B cell (primary cell): ENCODE data around the gene SERPINC1. TPM values are rescaled to one million over a fixed set of nuclear protein-coding genes. Genes with fewer than 3 reads are reported as not detected.

Source experiments
- ATAC-seq: fragments of 200-7000 bp; cut with Tn5 transposase; one replicate; pipeline ENCODE4 v1.10.0; 2021; ENCODE audit warnings: low read depth, mild to moderate bottlenecking, moderate number of reproducible peaks, moderate library complexity
- CTCF ChIA-PET: fragments of 350-600 bp; sonication (Branson Sonifier 250); formaldehyde crosslinking; loops from one replicate; lab custom pipeline; 2021; ENCODE audit warnings: antibody characterized with exemption, inconsistent platforms; lab: Charles Lee
- POLR2A ChIA-PET: fragments of 350-600 bp; sonication (Branson Sonifier 250); formaldehyde crosslinking; loops from one replicate; lab custom pipeline; 2021; ENCODE audit warnings: antibody characterized with exemption; lab: Charles Lee
- DNase-seq: peaks from one replicate; pipeline ENCODE4 v3.0.0; 2013
- H2AFZ ChIP-seq: 2 replicates; pipeline ENCODE4 v1.6.1; 2012; ENCODE audit warnings: mild to moderate bottlenecking, low read depth, low read length; ENCODE audit not compliant: insufficient read depth, poor library complexity, severe bottlenecking
- H3K27ac ChIP-seq, 2 donors: 1 replicate in 1 of 2; 2 replicates in 1 of 2; pipeline ENCODE4 v1.5.1; 2012 to 2013; ENCODE audit warnings: low read length in 2 of 2, mild to moderate bottlenecking in 2 of 2, moderate library complexity in 1 of 2
- H3K27me3 ChIP-seq, 4 experiments: fragments of 200-600 bp in 1 of 4; sonication (generic) in 1 of 4; replicated peaks in 1 of 4; 1 replicate in 2 of 4; 2 replicates in 2 of 4; pipeline versions ENCODE4 v1.6.1 to v1.7.0; 2013 to 2016; ENCODE audit warnings: low read length in 3 of 4, mild to moderate bottlenecking in 2 of 4, mixed read lengths in 1 of 4, moderate library complexity in 1 of 4; ENCODE audit not compliant: insufficient read depth in 4 of 4, control insufficient read depth in 3 of 4; ENCODE audit errors: control extremely low read depth in 1 of 4
- H3K36me3 ChIP-seq, 2 experiments: replicated peaks in 1 of 2; 1 replicate in 1 of 2; 2 replicates in 1 of 2; pipeline versions ENCODE4 v1.6.1 to v1.7.1; 2013; ENCODE audit warnings: low read length in 1 of 2; ENCODE audit not compliant: insufficient read depth in 2 of 2, control insufficient read depth in 1 of 2; ENCODE audit errors: control extremely low read depth in 1 of 2, extremely low read depth in 1 of 2
- H3K4me1 ChIP-seq, 2 donors: fragments of 200-600 bp in 1 of 2; sonication (generic) in 1 of 2; 1 replicate in 1 of 2; 2 replicates in 1 of 2; pipeline versions ENCODE4 v1.5.1 to v1.6.1; 2013 to 2017; ENCODE audit warnings: low read length in 2 of 2; ENCODE audit not compliant: control insufficient read depth in 2 of 2, insufficient read depth in 2 of 2
- H3K4me2 ChIP-seq: replicated peaks from 2 replicates; pipeline ENCODE3; 2012; ENCODE audit warnings: mild to moderate bottlenecking, low read depth, low read length; ENCODE audit not compliant: poor library complexity, severe bottlenecking
- H3K4me3 ChIP-seq, 5 experiments: fragments of 200-600 bp in 1 of 5; sonication (generic) in 1 of 5; 1 replicate in 3 of 5; 2 replicates in 2 of 5; pipeline versions ENCODE4 v1.5.1 to v1.7.0; 2011 to 2016; ENCODE audit warnings: low read length in 4 of 5, mild to moderate bottlenecking in 4 of 5, low read depth in 2 of 5, control low read depth in 1 of 5, moderate library complexity in 1 of 5; ENCODE audit not compliant: insufficient read depth in 1 of 5; ENCODE audit errors: control extremely low read depth in 1 of 5, extremely low read depth in 1 of 5
- H3K79me2 ChIP-seq: fragments of 200-600 bp; sonication (generic); one replicate; pipeline ENCODE4 v1.6.0; 2016; ENCODE audit warnings: low read length; ENCODE audit not compliant: control insufficient read depth, insufficient read depth
- H3K9ac ChIP-seq: fragments of 200-600 bp; sonication (generic); 2 replicates; pipeline ENCODE4 v1.6.1; 2017; ENCODE audit warnings: mild to moderate bottlenecking, low read length, moderate library complexity
- H3K9me3 ChIP-seq, 3 donors: one replicate each; pipeline versions ENCODE4 v1.6.1 to v1.7.1; 2013; ENCODE audit warnings: low read length in 2 of 3; ENCODE audit not compliant: control insufficient read depth in 2 of 3, insufficient read depth in 1 of 3; ENCODE audit errors: control extremely low read depth in 1 of 3
- H4K20me1 ChIP-seq: 2 replicates; pipeline ENCODE4 v1.6.0; 2012; ENCODE audit warnings: mild to moderate bottlenecking, low read length; ENCODE audit not compliant: insufficient read depth, control insufficient read depth, poor library complexity, severe bottlenecking
- H3K27ac Mint-ChIP-seq: one replicate; pipeline ENCODE4 v1.8.0; 2021; ENCODE audit warnings: mixed read lengths
- H3K27me3 Mint-ChIP-seq: one replicate; pipeline ENCODE4 v1.8.0; 2021; ENCODE audit warnings: mixed read lengths
- H3K4me1 Mint-ChIP-seq: one replicate; pipeline ENCODE4 v1.8.0; 2021; ENCODE audit warnings: mixed read lengths
- H3K4me3 Mint-ChIP-seq: one replicate; pipeline ENCODE4 v1.8.0; 2021; ENCODE audit warnings: mixed read lengths
- H3K9me3 Mint-ChIP-seq: one replicate; pipeline ENCODE4 v1.8.0; 2022; ENCODE audit warnings: mixed read lengths; ENCODE audit not compliant: insufficient read depth
- CTCF ChIP-seq: fragments of 200-600 bp; IDR thresholded peaks from one replicate; pipeline ENCODE4 v1.8.0; 2022; ENCODE audit warnings: antibody characterized with exemption, mild to moderate bottlenecking
- EZH2 ChIP-seq: IDR thresholded peaks from 2 replicates; pipeline ENCODE4 v1.6.1; 2012; ENCODE audit warnings: borderline replicate concordance, low read depth, mild to moderate bottlenecking, moderate library complexity, low read length; ENCODE audit not compliant: insufficient read depth, poor library complexity, severe bottlenecking
- WGBS: methylation state at CpG from one replicate; pipeline ENCODE4 v1.1.5; 2013; ENCODE audit warnings: missing lambda C conversion rate; ENCODE audit not compliant: insufficient coverage; 5-methylcytosine and 5-hydroxymethylcytosine counted together
- intact Hi-C: fragments of 100-400 bp; cut with micrococcal nuclease; formaldehyde crosslinking; loops from one replicate; pipeline ENCODE4 v1.10.0; 2022
- polyA plus RNA-seq: library from polyadenylated mRNA; depleted of rRNA; stranded (reverse); fragments of >200 nt; gene quantifications from 2 replicates; pipeline ENCODE4 v1.2.3, GENCODE V29; 2012
- total RNA-seq, 2 donors: library from RNA; stranded (reverse); fragments of 120-200 nt in 1 of 2; gene quantifications; 1 replicate in 1 of 2; 2 replicates in 1 of 2; pipeline versions ENCODE4 v1.2.3 to v1.2.4, GENCODE V29; 2013 to 2022

The SERPINC1 gene
- total and polyA plus RNA-seq, 2 donors (not counting 1 experiment from before 2014, with no cell fraction given) = 0.12 TPM; not detected in 1

- peaks cover 0 to 13% of the 10 kb centered on the region in 2 donors for H3K4me1 ChIP-seq
- no peaks in the 10 kb centered on the region for H3K27me3 ChIP-seq
- ChIA-PET POLR2A (no interaction called here), CTCF (no interaction called here)
- no peak overlapping the region for H3K9ac ChIP-seq
- Mint-ChIP-seq H3K9me3 (no peaks in the 10 kb centered on the region), H3K27ac (no peak overlapping the region), H3K27me3 (no peaks in the 10 kb centered on the region), H3K4me3 (no peak overlapping the region), H3K4me1 (peaks cover 18% of the 10 kb centered on the region)
- H3K79me2 ChIP-seq = peaks cover 30% of the 10 kb centered on the region
- no peak overlapping the region for H3K4me3 ChIP-seq
- TF ChIP-seq EZH2 (no peak), CTCF (no peak)
- ATAC-seq (no peak), DNase-seq (no peak)
- H3K36me3 ChIP-seq = peaks cover 3 to 7% of the 10 kb centered on the region in 2 experiments
- H3K4me2 ChIP-seq = no peak overlapping the region
- WGBS = no CpG with 5 or more reads among the region's 1 CpG
- intact Hi-C loops = no loop called here
- no peak overlapping the region for H3K27ac ChIP-seq
- H2AFZ ChIP-seq = no peak overlapping the region
- peaks cover 6% of the 10 kb centered on the region for H4K20me1 ChIP-seq
- no peaks in the 10 kb centered on the region for H3K9me3 ChIP-seq
These were observed 23.5 kb downstream of the SERPINC1 start for GRCh38 chr1:173893611-173894010.

- WGBS = no CpG with 5 or more reads among the region's 2 CpGs
- no peak overlapping the region for H3K4me3 Mint-ChIP-seq
- H3K27ac Mint-ChIP-seq = no peak overlapping the region
- CTCF ChIA-PET = no interaction called here
- ATAC-seq (no peak), DNase-seq (no peak)
- peaks cover 3 to 30% of the 10 kb centered on the region in 2 experiments for H3K36me3 ChIP-seq
- no peaks in the 10 kb centered on the region for H3K27me3 Mint-ChIP-seq
- peaks cover 37% of the 10 kb centered on the region for H3K79me2 ChIP-seq
- POLR2A ChIA-PET = no interaction called here
- H3K4me1 ChIP-seq = no peaks in the 10 kb centered on the region
- H3K4me2 ChIP-seq = no peak overlapping the region
- no peaks in the 10 kb centered on the region for H3K9me3 Mint-ChIP-seq
- TF ChIP-seq CTCF (no peak), EZH2 (no peak)
- H3K27me3 ChIP-seq = no peaks in the 10 kb centered on the region
- no peak overlapping the region for H3K9ac ChIP-seq
- H4K20me1 ChIP-seq = peaks cover 6% of the 10 kb centered on the region
- intact Hi-C loops = no loop called here
- H3K4me3 ChIP-seq = no peak overlapping the region
- H2AFZ ChIP-seq = no peak overlapping the region
- H3K9me3 ChIP-seq = no peaks in the 10 kb centered on the region
- H3K4me1 Mint-ChIP-seq = no peaks in the 10 kb centered on the region
- no peak overlapping the region for H3K27ac ChIP-seq
These were observed 27.2 kb downstream of the SERPINC1 start for GRCh38 chr1:173889885-173890284.
